ENCODE results near the gene SLC2A6. TPM values are rescaled to one million over a fixed set of nuclear protein-coding genes. Genes with fewer than 3 reads are reported as not detected.

SLC2A6 gene
- total RNA-seq, 2 experiments from 2014 or later = 2.2 to 2.6 TPM

- Mint-ChIP-seq H3K4me1 (ENCODE audit: low read depth) (peaks cover 22% of the 10 kb centered on the region), H3K9me3 (no peaks in the 10 kb centered on the region), H3K27ac (no peak overlapping the region), H3K27me3 (peaks cover 26% of the 10 kb centered on the region), H3K4me3 (no peak overlapping the region), H3K36me3 (no peaks in the 10 kb centered on the region)
- intact Hi-C loops (cut with micrococcal nuclease) = no loop called here
- no peak for DNase-seq
- CTCF ChIA-PET = no interaction called here
- POLR2A ChIA-PET = no interaction called here
Measured at GRCh38 chr9:133425049-133425632, 53.8 kb downstream of the SLC2A6 start.

- ChIA-PET CTCF (no interaction called here), POLR2A (no interaction called here)
- H3K9me3 Mint-ChIP-seq = no peaks in the 10 kb centered on the region
- no peak overlapping the region for H3K27ac Mint-ChIP-seq
- H3K4me3 Mint-ChIP-seq = no peak overlapping the region
- peaks cover 23% of the 10 kb centered on the region for H3K27me3 Mint-ChIP-seq
- peaks cover 24% of the 10 kb centered on the region for H3K4me1 Mint-ChIP-seq (ENCODE audit: low read depth)
- H3K36me3 Mint-ChIP-seq = no peaks in the 10 kb centered on the region
- no peak for DNase-seq
- intact Hi-C loops (cut with micrococcal nuclease) = loop anchor here (5.0 kb wide), 1 partner anchor 33 kb away; the partner anchor contains the start of gene CACFD1
Measured at GRCh38 chr9:133424187-133424586, 54.7 kb downstream of the SLC2A6 start.

- H3K9me3 Mint-ChIP-seq = no peaks in the 10 kb centered on the region
- POLR2A ChIA-PET = no interaction called here
Measured at GRCh38 chr9:133423216-133423615, 55.7 kb downstream of the SLC2A6 start.

DNA sequence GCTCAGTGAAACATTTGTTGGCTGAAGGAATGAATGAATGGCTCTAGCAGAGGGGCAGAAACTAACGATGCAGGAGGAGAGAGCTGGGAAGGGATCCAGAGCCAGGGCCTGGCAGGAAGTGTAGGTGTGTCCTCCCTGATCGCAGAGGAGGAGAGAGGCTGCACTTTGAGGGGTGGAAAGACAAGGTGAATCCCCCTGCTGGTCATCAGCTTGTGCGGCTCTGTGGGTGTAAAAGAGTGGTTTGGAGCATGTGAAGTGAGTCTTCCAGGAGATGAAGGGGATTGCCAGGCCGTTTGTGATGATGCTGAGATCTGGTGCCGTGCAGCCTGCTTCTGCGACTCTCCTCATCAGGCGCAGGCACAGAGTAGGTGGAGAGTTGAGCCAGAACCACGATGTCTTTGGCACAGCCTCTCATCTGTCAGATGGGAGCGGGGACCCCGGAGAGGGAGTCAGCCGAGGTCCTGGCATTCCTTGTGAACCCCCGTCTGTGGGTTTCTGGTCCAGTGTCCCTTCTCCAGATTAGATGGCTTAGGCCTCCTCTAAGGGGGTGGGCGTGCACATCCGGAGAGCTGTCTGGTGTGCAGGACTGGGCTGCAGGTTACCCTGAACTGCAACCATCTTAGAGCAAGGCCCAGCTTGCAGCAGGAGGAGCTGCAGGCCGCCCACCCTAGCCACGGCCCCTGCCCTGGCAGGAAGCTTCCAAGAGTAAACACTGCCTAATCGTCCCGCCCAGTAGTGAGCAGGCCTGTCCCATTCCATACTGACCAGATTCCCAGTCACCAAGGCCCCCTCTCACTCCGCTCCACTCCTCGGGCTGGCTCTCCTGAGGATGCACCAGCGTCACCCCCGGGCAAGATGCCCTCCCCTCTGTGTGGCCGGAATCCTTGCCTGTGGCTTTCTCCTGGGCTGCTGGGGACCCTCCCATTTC is 57.0 kb downstream of the SLC2A6 start, which contains the start of gene ADAMTS13:
Gene ADAMTS13 (plus strand): TSS at position 753 of the 928 bp plus-strand sequence. CDS start 77 bp downstream, at position 830.
- intact Hi-C loops (cut with micrococcal nuclease) = loop anchor here (1.0 to 5.0 kb wide), 2 partner anchors 15 to 35 kb away; partner anchors contain the start of gene CACFD1
- ChIA-PET CTCF (interaction anchor here (1.0 kb wide), 1 partner anchor 51 kb away, joined by 5 read pairs; no protein-coding TSS in a partner anchor), POLR2A (no interaction called here)
- H3K9me3 Mint-ChIP-seq = no peaks in the 10 kb centered on the region
- H3K27me3 Mint-ChIP-seq = peaks cover 11% of the 10 kb centered on the region
- peaks cover 31% of the 10 kb centered on the region for H3K4me1 Mint-ChIP-seq (ENCODE audit: low read depth)
- no peak within 1 kb of the TSS for H3K4me3 Mint-ChIP-seq
- DNase-seq = peak; percentile 83
- peaks cover 4% of the 10 kb centered on the region for H3K36me3 Mint-ChIP-seq
- peak within 1 kb of the TSS; percentile 81 for H3K27ac Mint-ChIP-seq

More at GRCh38 chr9:133423216-133423615, 55.7 kb downstream of the SLC2A6 start:
- intact Hi-C loops (cut with micrococcal nuclease) = loop anchor here (5.0 kb wide), 1 partner anchor 34 kb away; the partner anchor contains the start of gene CACFD1
- Mint-ChIP-seq H3K4me3 (no peak overlapping the region), H3K36me3 (no peaks in the 10 kb centered on the region), H3K4me1 (ENCODE audit: low read depth) (peaks cover 32% of the 10 kb centered on the region), H3K27me3 (peaks cover 22% of the 10 kb centered on the region), H3K27ac (no peak overlapping the region)
- CTCF ChIA-PET = interaction anchor here (0.5 kb wide), 1 partner anchor 56 kb away, joined by 3 read pairs; the partner anchor contains the start of gene SLC2A6
- no peak for DNase-seq

Other genes starting within 250 kb of the SLC2A6 start
- gene ABO, start 203.9 kb downstream of the SLC2A6 start, total RNA-seq = not detected
- 10 to 100 TPM; 16.9 to 18.2 TPM for gene SURF6, start 142.9 kb downstream of the SLC2A6 start, total RNA-seq
- 10 to 100 TPM; 20.8 to 20.9 TPM for gene MED22, start 131.0 kb downstream of the SLC2A6 start, total RNA-seq
- gene RPL7A, start 130.9 kb downstream of the SLC2A6 start, total RNA-seq = 1,000 to 10,000 TPM; 3,340 to 3,454 TPM
- gene SURF1, start 122.6 kb downstream of the SLC2A6 start, total RNA-seq = 10 to 100 TPM; 24.7 to 26.0 TPM
- gene SURF2, start 122.5 kb downstream of the SLC2A6 start, total RNA-seq = 10 to 100 TPM; 12.5 to 15.5 TPM
- 100 to 1,000 TPM; 358 to 368 TPM for gene SURF4, start 103.0 kb downstream of the SLC2A6 start, total RNA-seq
- gene STKLD1, start 102.7 kb downstream of the SLC2A6 start, total RNA-seq = under 1 TPM; 0.69 to 0.90 TPM
- gene REXO4, start 61.1 kb downstream of the SLC2A6 start, total RNA-seq = 10 to 100 TPM; 24.2 to 26.3 TPM
- gene ADAMTS13, start 56.7 kb downstream of the SLC2A6 start, total RNA-seq = 1 to 10 TPM; 2.4 to 2.6 TPM
- gene CACFD1, start 19.1 kb downstream of the SLC2A6 start, total RNA-seq = 1 to 10 TPM; 1.1 to 1.2 TPM
- not detected for gene MYMK, start 45.9 kb upstream of the SLC2A6 start, total RNA-seq
- under 1 TPM; 0.05 to 0.07 TPM for gene ADAMTSL2, start 55.6 kb upstream of the SLC2A6 start, total RNA-seq
- not detected for gene FAM163B, start 130.3 kb upstream of the SLC2A6 start, total RNA-seq
- gene DBH, start 157.3 kb upstream of the SLC2A6 start, total RNA-seq = not detected

Data from activated CD4-positive, alpha-beta memory T cell treated with anti-CD3 and anti-CD28 coated beads for 36 hours (primary cell).